ENCODE measurements around the gene C3orf18.
A peak's percentile ranks its signal among the peaks of the same experiment; 100 is the strongest.

Gene C3orf18

DNA sequence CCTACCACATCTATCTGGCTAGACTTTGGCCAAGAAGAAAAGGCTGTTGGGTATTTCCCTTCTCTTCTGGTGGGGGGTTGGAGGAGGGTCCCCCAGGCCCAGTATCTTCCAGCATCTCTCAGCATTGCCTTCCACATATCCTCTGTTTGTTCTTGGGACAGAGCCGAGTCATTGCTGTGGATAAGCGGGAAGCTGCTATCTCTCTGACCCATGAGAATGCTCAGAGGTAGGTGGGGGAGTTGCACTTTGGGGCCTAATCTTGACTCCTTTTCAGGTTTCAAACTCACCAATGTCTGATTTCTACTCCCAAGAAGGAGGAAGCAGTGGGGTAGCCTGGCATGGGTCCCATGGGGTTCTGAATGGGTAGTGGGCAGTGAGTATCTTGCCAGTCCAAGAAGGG is 9.8 kb upstream of the C3orf18 start:
- DNase-seq, result no peak

- DNase-seq, result no peak
Measured at GRCh38 chr3:50575372-50575771, 7.8 kb upstream of the C3orf18 start.

DNA sequence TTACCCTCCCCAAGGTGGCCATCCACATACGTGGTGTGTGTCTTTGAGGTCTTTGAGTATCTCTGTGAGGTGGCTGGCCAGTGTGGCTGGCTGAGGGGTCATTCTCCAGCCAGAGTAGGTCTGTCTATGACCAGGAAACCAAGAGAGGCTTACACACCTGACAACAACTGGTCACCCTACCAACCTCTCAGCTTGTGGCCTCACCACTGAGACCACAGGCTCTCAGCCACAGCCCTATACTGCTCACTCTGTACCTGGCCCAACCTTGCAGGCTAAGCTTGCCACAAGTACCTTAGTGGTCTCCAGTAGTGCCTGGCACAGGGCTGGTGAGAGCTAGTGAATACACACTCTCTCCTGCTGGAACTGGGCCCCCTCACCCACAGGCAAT is 6.9 kb upstream of the C3orf18 start:
- no peak for DNase-seq

DNA sequence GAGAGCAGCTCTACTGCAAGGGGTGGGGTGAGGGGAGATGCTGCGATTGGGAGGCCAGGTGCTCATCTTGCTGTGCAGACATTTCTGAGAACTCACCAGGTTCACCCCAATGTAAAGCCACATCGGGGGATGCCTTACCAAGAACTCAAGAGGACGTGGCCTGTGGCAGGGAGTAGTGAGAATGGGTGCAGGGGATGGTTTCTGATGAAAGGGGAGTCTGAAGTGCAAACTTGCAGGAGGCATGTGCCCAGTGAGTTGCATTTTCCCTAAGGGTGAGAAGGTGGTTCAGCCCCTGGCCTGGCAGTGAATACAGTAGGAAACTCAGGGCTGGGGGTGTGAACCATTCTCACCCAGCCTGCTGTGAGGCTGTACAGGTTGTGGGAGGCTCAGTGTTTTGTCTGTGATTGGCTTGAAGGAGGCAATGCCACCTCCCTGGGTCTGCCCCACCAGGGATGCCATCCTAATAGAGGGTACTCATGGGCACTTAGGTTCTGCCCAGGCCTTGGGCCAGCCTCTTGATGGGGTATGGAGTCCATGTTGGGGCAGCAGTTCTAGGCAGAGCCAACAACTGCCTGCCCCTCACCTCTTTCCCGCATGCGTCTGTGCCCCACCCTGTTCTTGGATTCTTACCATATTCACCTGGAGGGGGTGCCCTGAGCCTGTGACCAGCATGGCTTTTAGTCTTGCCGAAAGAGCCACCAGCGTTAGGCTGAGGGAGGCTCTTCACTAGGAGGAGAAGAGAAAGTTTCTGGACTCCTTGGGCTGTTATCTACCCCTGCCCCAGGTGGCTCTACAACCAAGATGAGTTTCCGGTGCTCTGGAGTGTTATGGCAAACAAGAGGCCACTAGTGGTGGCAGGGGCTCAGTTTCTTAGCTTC is 6.3 kb upstream of the C3orf18 start:
- DNase-seq, result no peak

- DNase-seq, result no peak
Measured at GRCh38 chr3:50572801-50573371, 5.3 kb upstream of the C3orf18 start.

- DNase-seq, result peak; percentile 61
Measured at GRCh38 chr3:50572158-50572557, 4.6 kb upstream of the C3orf18 start.

DNA sequence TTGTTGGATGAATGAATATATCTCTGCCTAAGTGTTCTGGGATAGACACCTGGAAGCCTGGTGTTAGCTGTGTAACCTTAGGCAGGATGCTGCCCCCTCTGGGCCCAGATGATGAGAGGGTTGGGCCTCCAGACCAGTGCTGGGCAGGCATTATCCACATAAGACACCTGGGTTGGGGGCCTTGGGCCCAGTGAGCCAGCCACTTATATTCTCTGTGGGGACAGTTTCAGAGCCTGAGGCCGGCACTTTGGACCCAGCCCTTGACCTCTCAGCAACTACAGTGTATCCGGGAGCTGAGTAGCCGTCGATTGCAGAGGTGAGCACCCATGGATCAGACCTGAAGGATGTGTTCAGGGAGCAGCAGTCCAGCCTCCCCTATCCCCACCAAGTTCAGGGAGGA is 3.9 kb upstream of the C3orf18 start:
- no peak for DNase-seq

DNA sequence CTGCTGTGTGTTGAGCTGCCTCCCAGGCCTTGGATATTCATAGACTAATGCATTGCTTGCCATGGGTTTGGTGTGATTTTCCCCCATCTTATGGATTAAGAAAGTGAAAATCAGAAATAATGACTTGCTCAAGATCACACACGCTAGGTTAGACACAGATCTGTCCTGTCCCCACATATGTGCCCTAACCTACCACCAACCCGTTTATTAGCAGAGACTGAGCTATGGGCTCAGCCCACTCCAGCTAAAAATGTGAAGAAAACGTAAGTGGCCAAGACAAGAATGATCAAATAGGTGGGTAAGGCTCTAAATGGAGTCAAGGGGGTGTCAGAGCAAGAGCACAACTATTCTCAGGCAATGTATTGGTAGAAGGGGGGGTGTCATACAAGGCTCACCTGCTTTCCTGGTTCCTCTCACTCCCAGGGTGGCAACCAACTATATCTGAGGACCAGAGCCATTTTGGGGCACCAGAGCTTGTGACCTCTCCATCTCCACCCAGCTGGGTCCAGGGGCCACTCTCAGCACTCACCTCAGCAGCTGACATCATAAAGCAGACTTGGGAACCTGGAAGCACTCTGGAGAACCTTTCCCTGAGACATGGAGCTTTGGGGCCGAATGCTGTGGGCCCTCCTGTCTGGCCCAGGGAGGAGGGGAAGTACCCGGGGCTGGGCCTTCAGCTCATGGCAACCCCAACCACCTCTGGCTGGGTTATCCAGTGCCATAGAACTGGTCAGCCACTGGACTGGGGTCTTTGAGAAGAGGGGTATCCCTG is 3.1 kb upstream of the C3orf18 start:
- DNase-seq, result no peak

GRCh38 chr3:50568947-50569749 is 1.6 kb upstream of the C3orf18 start, which contains the start of gene HEMK1:
HEMK1 (plus strand) TSS chr3:50569522; CDS start chr3:50571105, 1,583 bp downstream.
- peak; percentile 95 for DNase-seq

GRCh38 chr3:50567011-50567385 is 549 bp downstream of the C3orf18 start:
- DNase-seq, result no peak

- no peak for DNase-seq
Measured at GRCh38 chr3:50564321-50564720, 3.2 kb downstream of the C3orf18 start.

DNA sequence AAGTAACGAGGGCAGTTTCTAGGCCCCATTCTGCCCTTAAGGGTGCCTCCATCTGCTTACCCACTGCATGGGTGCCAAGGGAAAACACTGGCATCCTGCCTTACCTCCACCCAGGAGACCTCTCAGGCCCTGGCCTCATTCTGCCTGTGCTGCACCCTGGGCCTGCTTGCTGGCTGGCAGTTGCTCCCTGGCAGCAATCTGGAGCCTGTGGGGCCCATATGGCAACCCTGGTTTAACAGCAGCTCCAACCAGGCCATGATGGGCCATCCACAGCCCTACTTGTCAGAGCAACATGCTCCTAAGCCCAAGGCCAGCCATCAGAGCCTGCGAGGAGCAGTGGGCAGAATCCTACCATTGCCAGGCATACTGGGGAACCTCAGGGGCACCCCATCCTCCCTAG is 3.7 kb downstream of the C3orf18 start:
- no peak for DNase-seq

DNA sequence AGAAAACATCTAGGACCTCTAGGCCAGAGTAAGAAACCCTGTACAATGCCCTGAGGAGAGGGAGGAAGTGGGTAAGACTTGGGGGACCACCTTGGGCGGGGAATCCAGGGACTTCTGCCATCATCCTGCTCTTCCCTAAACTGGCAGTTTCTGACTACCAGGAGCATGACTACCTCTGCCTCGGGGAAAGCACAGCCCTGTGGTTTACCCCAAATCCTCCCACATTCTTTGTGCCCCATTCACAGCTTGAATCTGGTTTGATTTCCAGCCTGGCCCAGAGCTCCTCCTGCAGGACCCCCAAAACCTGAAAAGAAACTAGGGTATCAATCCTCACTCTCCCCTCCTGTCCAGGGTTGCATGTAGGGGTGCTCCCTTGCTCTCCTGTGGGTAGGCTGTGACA is 4.7 kb downstream of the C3orf18 start:
- peak; percentile 75 for DNase-seq

GRCh38 chr3:50559702-50560101 is 7.8 kb downstream of the C3orf18 start:
- DNase-seq, result no peak

DNA sequence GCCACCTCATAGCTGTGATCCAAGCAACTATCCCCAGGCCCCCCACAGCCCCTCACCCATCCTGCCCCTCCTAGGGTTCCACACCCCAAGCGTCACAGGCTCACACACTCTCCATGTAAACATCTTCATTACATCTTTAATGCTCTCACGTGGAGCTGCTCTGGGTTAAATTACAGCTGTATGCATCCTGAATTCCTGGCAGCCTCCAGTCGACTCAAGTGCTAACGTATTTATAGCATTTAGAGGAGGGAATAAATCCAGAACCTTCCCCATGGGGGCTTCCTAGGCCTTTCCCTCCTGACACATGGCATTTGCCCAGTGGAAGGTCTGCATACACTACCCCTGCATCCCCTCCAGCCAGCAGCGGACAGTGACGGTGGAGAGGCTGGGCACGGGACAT is 9.6 kb downstream of the C3orf18 start:
- no peak for DNase-seq

GRCh38 chr3:50557106-50557505 is 10.4 kb downstream of the C3orf18 start:
- DNase-seq, result no peak

DNA sequence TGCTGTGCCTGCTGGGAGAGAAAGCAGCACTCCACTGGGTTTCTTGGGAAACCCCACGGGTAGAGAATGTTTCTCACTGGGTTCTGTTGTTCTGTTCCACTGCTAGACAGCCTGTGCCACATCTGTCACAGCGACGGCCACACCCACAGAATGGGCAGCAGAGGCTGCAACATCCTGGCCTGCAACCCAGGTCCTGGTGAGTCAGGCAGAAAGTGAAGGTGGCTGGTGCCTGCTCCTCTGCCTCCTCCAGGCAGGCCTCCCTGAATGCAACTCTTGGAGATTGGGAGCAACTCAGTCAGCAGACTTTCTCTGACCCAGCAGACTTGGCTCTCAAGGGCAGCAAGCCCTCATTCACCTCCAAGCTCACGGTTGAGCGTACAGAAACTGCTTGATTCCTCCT is 13.0 kb downstream of the C3orf18 start:
- DNase-seq, result no peak

DNA sequence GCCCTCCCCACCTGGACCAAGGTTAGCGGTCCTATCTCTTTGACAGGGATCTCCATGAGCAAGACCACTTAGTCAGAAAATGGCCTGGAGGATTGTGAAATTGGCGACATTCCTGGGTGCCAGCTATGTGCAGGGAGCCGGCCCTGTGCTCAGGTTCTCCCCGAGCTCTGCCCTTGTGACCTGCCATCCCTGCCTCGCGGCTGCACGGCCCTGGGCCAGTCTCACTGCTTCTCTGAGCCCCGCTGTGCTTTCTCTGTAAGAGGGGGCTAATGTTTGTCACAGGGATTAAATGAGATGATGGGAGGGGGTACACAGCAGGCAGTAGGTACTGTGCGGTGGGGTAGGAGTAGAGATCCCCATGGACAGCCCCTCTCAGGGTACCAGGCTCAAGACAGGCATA is 14.9 kb downstream of the C3orf18 start:
- DNase-seq, result no peak

DNA sequence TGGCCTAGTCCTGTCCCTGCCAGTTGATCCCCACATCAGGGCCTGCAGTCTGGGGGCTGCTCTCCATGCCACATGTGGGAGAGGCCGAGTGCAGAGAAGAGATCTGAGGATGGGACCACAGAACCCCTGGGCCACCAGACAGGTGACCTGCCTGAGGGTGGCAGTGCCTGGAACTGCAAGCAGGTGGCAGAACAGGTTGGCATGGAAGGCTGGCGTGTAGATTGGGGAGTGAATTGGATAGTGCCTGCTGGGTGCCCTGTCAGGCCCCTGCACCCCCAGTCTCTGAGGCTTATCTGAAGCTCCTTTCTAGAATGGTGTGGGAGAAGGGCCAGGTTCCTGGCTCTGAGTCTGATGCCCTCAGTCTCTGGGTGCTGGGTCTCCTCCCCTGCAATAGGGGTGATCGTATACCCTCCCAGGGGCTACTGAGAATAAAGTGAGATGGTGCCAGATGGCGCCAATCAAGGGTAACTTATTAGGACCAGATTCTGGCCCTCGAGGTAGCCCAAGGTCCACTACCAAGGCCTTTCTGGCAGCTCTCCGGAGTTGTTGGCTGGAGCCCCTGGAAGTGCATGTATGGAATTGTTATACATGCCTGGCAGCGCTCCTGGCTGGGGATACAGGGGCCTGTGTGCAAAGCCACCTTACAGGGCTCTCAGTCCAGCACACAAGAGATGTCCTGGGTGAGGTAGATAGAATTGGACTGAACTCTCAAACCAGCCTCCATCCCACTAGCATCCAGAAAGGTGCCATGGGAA is 15.7 kb downstream of the C3orf18 start:
- DNase-seq, result no peak

DNA sequence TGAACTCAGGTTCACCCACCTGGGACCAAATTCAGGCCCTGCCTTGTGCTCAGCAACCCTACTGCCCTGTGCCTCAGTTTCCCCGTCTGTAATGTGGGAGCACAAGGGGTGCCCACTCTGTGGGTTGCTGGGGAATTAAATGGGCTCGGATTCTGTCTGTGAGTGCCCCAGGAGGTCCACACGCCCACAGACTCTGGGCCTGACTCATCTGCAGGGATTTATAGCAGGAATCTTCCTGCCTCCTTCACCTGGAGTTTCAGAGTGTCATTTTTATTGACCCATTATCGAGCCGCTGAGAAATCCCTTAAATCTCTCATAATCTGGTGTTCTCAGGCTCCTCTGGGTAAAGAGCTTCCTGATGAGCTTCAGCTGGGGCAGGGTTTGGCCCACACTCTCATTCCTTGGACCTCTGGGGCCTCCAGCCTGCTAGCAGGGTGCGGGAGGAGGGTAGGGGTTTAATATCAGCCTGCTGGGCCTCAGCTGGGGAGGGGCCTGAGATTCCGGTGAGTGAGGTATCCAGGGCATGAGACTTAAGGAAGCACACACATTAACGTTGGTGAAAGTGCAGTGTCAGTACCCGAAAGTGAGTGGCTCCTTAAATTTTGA is 16.4 kb downstream of the C3orf18 start:
- no peak for DNase-seq

GRCh38 chr3:50550079-50550736 is 17.3 kb downstream of the C3orf18 start:
- DNase-seq, result peak; percentile 35
